ENCODE data around the gene CABS1. TPM values are rescaled to one million over a fixed set of nuclear protein-coding genes. Genes with fewer than 3 reads are reported as not detected.
A peak's percentile ranks its signal among the peaks of the same experiment; 100 is the strongest.

CABS1 gene
- not detected in 2 replicates for total RNA-seq (2014; rRNA removed; shearing (Covaris generic))
- not detected in 2 replicates for polyA plus RNA-seq (2015; cell fraction: cytosol; rRNA removed)
- polyA plus RNA-seq (2015; cell fraction: nucleus; rRNA removed) = not detected in 2 replicates

DNA sequence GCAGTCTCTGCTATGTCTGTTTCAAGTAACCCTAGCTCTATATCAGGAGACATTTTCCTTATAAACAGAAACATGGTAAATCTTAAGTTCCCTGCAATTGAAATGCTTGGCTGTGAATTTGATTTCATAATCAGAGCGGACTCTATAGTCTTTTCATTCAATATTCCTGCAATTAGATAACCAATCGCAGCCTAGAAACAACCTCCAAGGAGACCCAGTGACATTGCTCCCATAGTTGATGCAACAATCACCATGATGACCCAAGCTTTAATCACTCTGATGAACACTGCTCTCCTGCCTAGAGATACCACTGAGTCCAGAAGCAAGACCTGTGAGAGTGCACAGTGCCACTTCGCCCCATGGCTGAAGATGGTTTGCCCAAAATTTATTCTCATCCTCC, at the start of gene CABS1:
CABS1 (plus strand) TSS at position 301 of the 400 bp plus-strand sequence; CDS start at position 360, 59 bp downstream.
- DNase-seq (ENCODE audit: low read depth) = no peak

DNA sequence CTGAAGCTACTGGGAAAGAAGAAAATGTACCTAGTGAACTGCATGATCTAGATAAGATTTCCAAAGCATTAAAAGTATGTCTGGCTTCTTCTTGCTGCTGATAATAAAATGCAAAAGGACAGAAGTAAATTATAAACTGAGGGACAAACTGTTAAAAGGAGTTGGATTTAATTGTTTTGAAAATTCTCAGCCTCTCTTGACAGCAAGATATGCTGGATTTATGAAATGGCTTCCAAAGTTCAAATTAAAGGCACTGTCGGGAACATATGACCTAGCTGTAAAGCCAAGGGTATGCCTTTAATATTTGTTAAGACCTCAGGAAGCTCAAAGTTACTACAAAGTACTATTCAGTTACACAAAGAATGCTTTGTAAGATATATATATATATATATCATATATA, 46.1 kb upstream of the CABS1 start:
- no peak for DNase-seq (ENCODE audit: low read depth)

DNA sequence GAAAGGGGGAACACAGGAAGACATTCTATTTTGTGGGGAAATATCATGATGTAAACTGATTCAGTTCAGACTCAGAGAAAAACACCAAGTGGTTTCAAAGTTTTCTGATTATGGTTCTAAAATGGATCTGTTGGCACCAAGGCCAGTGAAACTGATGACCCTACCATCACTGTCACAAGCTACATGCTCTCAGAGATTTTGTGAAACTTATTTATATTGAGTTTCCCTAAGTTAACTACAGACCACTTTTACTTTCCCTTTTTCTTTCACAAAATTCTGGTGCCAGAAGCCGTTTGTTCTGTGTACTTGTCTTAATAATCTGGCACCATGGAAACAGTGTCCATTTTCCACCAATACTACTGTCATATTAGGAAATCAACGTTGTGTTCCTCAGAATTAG, 43.4 kb upstream of the CABS1 start:
- DNase-seq (ENCODE audit: low read depth) = no peak

DNA sequence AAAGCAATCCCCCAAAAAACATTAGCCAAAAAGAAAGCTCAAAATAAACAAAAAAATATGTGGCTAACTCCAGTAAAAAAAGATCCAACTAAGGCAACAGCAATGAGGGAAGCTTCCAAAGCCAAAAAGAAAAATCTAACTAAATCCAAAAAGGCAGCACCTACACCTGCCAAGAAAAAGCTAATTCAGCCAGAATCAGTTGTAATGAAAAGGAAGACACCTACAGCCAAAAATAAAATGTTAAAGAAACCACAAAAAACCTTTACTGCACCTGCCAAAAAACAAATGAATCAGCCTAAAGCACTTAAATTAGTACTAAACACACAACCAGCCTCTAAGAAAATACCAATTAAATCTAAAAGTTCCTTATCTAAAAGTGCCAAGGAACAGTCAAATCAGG, 37.2 kb upstream of the CABS1 start:
- DNase-seq (ENCODE audit: low read depth) = no peak

DNA sequence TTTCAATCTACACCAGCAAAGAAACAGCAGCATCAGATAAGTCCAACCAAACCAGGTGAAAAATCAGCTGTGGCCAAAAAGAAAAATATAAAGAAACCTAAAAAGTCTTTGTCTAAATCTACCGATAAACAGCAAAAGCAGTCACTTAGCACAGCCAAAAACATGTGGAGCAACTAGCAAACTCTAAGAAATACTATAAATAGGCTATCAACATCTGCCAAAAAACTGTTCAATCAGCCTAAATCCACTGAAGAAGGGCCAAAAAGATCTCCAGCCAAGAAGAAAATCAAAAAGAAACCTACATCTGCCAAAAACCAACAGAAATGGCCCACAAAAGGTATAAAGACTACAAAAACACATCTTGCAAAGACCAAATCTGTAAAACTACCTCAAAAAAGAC, 36.7 kb upstream of the CABS1 start:
- no peak for DNase-seq (ENCODE audit: low read depth)

DNA sequence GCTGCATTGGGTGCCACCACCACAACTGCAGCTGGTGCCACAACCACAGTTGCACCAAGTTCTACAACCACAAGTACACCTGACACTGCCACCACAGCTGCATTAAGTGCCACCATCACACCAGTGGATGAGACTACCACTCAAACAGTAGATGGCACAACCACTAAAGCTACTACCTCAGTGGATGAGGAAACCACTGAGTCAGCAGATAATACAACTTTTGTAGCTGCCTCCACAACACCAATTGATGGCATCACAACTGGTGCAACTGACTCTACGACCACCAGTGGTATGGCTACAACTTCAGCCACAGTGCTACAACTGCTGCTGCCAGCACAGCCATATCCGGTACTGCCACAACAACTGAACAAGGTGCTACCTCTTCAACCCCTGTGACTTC, 35.1 kb upstream of the CABS1 start:
- no peak for DNase-seq (ENCODE audit: low read depth)

DNA sequence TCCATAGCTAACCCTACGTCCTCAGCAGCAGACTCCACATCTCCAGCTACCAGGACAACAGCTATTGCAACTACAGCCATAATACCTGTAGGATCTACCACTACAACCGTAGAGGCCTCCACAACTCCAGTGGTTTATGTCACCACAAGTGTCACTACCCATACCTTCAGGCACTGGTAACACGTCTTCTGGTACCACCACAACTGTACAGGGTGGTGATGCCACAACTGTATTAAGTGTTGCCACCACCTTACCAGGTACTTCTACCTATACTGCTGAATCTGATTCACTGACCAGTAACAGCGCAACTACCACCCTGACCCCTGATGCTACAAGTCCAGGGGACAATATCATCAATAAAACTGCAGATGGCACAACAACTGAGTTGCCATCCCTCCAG, 34.6 kb upstream of the CABS1 start:
- no peak for DNase-seq (ENCODE audit: low read depth)

DNA sequence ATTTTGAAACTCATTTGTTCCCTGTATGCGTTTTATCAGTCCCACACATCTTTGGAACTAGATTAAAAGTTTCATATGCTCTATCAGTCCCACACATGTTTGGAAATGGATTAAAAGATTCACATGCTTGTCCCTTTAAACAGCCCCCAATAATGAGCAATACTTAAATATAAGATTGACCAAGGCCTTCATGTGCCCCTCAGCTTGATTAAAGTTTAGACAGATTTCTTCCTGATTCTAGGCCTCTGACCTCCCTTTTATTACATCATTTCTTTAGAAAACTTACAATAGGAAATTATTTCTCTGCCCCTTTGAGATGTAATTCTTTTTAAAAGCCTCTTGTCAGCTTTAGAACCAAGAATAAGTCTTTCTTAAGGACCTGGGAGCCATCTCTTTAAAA, 31.7 kb upstream of the CABS1 start:
- no peak for DNase-seq (ENCODE audit: low read depth)

DNA sequence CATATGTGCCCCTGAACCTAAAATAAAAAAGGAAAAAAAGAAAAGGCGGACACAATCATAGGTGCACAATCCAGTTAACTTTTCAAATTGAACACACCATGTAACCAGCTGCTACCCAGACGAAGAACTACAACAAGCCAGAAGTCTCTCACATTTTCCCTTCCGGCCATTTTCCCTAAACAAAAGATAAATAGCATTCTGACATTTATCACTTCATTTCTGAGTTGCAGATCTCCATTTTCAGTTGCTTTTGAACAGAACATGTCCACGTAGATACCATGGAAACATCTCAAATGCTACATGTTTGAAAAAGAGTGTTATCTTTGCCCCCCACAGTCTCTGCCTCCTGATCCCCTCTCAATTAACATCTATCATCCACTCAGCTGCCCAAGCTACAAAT, 29.2 kb upstream of the CABS1 start:
- no peak for DNase-seq (ENCODE audit: low read depth)

DNA sequence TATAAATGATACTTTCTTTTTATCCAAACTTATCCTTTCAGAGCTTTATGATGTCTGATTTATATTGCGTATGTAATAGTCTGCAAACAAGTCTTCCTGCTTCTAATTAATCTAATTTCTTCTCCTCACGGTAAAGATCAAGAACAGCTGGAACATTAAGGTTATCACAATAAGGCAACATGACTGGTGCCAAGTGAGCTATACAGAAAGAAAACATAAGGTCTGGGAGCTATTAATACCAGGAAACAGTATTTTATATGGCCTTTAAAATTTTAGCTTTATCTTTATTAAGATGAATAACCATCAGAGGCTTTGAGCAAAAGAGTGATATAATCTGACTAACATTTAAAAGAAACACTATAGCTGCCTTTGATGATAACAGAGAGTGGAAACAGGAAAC, 28.7 kb upstream of the CABS1 start:
- no peak for DNase-seq (ENCODE audit: low read depth)

DNA sequence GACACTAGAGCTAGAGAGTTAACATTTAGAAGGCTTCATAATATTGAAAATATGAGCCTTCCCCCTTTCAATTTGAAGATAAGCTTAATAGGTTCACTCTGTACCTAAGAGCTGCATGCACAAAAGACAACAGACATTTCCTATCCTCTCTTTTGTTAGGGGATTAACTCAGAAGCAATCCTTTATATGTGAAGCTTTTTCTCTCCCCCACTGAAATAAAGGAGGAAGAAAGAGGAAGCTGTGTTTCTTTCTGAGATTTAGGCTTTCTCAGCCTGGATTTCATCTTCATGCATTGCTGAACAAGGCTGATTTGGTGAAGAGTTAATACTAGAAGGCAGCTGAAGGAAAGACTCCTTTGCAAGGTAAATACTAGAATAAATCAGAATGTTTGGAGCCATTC, 21.0 kb upstream of the CABS1 start:
- DNase-seq (ENCODE audit: low read depth) = no peak

DNA sequence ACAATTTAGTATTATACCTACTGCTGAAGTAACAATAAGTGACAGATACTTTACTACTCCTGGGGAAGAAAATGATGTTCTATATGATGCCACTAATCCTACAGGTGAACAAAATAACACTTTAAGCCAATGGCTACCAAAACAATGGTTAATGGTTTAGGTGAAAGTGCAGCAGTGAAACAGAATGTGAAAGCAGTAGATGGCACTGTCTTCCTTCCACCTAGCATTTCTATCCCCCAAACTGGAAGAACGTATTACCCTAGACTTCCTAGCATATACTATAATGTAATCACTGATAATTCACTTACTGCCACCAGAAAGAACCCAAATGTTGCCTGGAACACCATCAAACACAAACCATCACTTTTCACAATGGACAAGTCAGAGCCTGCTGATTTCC, 18.9 kb upstream of the CABS1 start:
- no peak for DNase-seq (ENCODE audit: low read depth)

DNA sequence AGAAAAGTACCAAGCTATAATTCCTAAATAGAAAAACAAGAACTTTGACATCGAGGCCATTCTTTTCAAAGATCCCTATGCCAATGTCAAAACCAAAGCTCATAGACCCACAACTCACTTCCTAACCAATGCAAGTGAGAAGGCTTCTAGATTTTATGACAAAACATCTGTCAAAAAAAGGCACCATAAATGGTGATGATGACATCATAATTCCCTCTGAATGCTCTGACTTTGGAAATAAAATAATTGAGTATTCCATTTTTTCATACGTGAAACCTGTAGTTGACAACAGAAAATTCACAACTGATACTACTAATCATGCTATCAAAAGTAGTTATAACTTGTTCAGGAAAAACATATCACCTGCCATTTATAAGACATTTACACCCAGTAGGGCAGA, 8.7 kb upstream of the CABS1 start:
- no peak for DNase-seq (ENCODE audit: low read depth)

DNA sequence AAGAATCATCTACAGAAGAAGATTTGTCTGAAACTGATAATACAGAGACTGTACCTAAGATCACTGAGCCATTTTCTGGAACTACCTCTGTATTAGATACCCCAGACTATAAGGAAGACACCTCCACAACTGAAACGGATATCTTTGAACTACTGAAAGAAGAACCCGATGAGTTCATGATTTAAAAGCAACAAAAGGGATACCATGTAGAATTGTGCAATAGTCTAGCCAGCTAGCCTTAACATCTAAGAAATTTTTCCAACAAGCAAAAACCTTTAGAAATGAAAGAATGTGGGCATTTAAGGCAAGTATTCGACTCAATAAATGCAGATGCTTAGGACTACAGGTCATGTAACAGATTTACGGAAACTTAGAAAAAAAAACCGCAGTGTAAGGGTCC, 1.3 kb downstream of the CABS1 start:
- no peak for DNase-seq (ENCODE audit: low read depth)

DNA sequence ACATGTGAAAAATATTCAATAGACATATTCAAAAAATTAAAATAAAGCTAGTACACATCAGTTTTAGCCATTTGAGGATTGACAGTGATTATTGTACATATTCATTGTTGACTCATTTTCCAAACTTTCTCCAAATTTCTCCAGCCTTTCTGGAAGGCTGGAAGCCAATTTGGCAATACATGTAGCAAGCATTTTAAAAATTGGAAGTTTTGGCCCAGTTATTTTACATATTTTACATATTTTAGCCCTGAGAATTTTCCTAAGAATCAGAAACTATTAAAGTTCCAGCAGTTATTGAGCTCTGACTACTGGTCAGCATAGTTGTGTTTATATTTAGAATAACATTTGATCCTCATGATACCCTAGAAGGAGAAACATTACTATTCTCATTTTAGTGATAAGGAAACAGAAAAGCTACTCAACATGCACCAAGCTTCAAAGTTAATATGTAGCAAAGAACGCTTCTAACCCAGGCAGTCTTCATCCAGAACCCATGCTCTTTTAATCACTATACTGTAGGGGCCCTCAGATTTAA, 3.2 kb downstream of the CABS1 start:
- no peak for DNase-seq (ENCODE audit: low read depth)

DNA sequence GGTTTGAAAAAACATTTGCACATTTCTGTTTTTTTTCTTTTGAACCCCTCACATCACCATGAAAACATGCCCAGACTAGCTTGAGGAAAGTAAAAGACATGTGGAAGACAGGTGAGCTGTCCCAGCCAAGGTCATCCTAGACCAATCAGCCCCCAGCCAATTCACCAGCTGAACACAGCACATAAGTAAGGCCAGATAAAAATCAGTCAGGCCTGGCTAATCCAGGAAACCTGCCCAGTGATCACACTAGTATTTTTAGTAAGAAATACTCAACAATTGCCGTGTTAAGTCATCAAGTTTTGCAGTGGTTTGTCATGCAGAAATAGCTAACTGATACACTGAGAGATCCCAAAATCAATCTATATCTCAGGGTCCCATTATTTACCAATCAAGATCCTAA, 21.4 kb downstream of the CABS1 start:
- DNase-seq (ENCODE audit: low read depth) = no peak

DNA sequence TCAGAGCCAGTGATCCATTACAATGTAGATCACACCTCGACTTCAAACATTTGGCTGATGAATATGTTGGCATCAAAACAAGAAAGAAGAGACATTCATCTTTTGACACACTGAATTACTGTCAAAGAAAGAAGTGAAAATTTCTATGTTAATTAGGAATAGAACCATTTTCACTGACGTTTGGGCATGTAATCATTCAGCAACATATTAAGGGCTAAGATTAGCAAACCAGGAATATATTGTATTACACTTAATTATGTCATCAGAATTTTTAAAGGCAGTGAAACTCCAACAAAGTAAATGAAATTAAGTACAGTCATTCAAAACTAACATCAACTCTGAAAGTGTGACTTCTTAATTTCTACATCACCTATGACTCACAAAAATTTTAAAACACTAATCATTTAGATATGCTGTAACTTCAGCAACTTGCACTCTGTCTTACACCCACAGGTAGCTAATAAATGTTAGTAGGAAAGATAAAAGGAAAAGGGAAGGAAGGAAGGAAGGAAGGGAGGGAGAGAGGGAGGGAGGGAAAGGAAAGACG, 24.4 kb downstream of the CABS1 start:
- DNase-seq (ENCODE audit: low read depth) = no peak

DNA sequence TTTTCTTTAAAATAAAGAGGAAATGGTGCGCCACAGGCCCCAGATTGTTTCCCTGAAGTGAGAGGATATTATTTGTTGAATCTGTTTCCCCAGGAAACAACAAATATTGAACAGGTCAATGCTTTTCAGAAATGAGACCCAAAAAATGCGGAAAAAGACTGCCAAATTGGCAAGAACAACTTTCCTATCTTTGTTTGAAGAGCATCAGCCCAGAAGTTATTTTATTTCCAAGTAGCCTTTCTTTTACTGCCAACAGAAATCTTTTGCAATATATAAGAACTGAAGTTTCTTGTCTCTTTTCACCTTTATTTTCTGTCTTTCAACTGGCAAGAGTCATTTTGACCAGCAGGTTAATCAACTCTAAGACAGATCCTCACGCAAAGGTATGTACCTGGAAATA, 25.7 kb downstream of the CABS1 start, which contains the start of gene SMR3A:
SMR3A (plus strand) TSS at position 301 of the 400 bp plus-strand sequence. CDS start 1,356 bp downstream, outside the sequence.
- no peak for DNase-seq (ENCODE audit: low read depth)

DNA sequence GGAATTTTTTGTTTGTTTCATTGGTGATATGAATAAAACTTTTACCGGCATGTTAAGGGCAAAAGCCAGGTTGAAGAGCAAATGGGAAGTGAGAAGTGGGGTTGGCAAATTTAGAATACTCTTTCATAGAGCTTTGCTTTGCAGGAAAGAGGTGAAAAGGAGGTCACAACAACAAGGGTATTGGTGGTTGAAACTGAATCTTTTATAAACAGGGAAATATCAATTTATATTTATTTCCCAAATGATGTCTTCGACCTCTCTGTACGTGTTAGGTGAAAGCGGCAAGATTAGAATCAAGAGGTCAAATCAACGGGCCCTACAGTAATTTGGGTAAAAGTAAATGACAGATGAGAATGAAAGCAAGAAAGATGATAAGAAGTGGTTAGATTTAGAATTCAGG, 29.2 kb downstream of the CABS1 start:
- DNase-seq (ENCODE audit: low read depth) = no peak

DNA sequence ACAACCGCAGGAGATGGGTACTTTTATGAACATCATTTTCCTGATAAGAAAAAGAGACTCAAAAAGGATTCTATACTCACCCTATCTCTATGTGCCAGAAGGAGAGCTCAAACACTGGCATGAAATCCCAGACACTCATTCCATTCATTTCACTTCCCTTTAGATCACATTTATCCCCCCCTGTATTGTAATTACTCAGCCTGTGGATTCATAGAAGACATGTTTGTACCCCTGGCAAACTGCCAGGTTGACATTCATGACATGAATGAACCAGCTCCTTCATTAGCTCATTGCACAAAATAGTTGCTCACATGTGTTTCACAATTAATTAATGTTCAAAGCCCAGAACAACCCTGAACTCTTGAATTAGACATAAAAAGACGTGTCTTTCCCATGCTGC, 30.7 kb downstream of the CABS1 start:
- DNase-seq (ENCODE audit: low read depth) = peak; percentile 38

DNA sequence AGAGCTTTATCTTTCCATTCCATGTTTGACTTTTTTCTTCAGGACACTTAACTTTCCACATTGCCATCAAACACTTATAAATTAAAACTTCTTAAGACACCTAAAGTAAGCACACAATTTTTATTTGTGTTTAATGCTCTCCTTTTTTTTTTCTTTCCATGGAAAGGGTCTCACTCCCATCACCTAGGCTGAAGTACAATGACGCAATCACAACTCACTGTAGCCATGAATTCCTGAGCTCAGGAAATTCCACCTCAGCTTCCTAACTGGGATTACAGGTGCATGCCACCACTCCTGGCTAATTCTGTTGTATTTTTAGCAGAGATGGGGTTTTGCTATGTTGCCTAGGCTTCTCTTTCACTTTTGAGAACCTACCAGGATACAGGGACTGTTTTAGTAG, 33.0 kb downstream of the CABS1 start:
- DNase-seq (ENCODE audit: low read depth) = no peak

DNA sequence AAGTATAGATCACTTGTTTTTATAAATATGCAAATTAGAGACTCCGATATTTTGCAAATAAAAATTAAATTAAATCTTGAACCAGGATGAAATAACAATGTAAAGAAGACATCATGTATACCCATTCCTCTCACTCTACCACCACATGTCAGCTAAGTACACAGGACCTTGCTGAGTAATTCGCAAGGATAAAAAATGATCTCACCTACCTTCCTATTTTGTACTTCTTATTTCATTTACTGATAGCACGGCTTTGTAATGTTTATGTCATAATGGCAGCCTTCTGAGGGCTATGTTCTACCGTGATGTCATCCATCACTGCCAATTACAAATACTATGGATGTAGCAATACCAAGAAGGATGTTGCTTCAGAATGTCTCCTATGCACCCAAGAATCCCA, 37.2 kb downstream of the CABS1 start:
- DNase-seq (ENCODE audit: low read depth) = no peak

DNA sequence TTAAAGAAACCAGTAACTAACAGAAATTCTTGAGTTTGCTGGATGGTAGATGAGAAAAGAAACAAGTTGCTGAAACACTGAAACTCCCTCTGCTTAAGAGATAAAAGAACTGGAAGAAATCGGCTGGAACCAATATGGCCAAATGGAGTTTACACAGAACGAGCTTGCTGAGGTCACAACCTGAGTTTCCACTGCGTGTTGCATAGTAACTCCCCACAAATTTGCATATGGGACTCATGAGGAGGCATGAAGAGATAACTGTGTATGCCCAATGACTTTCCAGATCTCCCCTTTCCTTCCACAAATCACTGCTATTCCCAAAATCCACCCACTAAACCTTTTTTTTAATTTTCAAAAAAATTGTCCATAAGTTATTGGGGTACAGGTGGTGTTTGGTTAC, 38.0 kb downstream of the CABS1 start:
- DNase-seq (ENCODE audit: low read depth) = no peak

DNA sequence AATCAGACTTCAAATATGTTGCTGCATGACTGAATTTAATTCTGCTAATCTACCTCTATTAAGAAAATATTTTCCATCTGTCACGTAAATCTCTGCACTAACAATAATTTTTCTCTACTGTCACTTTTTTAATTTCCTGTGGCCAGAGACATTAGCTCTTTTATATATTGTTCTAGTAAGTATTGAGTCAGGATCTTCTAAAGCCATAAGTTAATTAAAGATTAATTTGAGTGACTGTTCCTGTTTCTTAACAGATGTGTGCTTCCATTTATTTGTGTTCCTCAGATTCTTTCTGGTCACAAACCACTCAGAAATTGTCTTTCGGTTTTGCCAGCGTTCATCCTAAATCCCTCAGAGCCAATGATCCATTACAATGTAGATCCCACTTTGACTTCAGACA, 45.8 kb downstream of the CABS1 start:
- DNase-seq (ENCODE audit: low read depth) = no peak
